Osteoblast (primary cell): Measurements from ENCODE around the gene COLEC12. TPM values are rescaled to one million over a fixed set of nuclear protein-coding genes. Genes with fewer than 3 reads are reported as not detected.

Experiments
- DNase-seq: peaks from one replicate; pipeline ENCODE4 v3.0.0; 2011; ENCODE audit warnings: low spot score, mixed read lengths; ENCODE audit not compliant: insufficient read length; ENCODE audit errors: missing footprints
- H2AFZ ChIP-seq: 2 replicates; pipeline ENCODE4 v1.6.0; 2011; ENCODE audit warnings: mild to moderate bottlenecking, low read length
- H3K27ac ChIP-seq: 2 replicates; pipeline ENCODE4 v1.5.1; 2011; ENCODE audit warnings: mild to moderate bottlenecking, low read depth, low read length, moderate library complexity
- H3K27me3 ChIP-seq: 2 replicates; pipeline ENCODE4 v1.6.0; 2012; ENCODE audit warnings: mild to moderate bottlenecking, control low read depth, inconsistent platforms, low read length, moderate library complexity; ENCODE audit not compliant: insufficient read depth
- H3K36me3 ChIP-seq: 2 replicates; pipeline ENCODE4 v1.5.1; 2011; ENCODE audit warnings: mild to moderate bottlenecking, low read length, control low read depth, moderate library complexity; ENCODE audit not compliant: insufficient read depth
- H3K4me1 ChIP-seq: 2 replicates; pipeline ENCODE4 v1.5.1; 2011; ENCODE audit warnings: mild to moderate bottlenecking, low read length, control low read depth, moderate library complexity; ENCODE audit not compliant: insufficient read depth
- H3K4me2 ChIP-seq: 2 replicates; pipeline ENCODE4 v1.6.0; 2011; ENCODE audit warnings: mild to moderate bottlenecking, low read length; ENCODE audit not compliant: insufficient read depth
- H3K4me3 ChIP-seq: fragments of 200-600 bp; sonication (generic); 3 replicates; pipeline ENCODE4 v1.5.1; 2012; ENCODE audit warnings: mild to moderate bottlenecking, low read length, inconsistent platforms; ENCODE audit not compliant: insufficient read depth
- H3K79me2 ChIP-seq: 2 replicates; pipeline ENCODE4 v1.6.0; 2012; ENCODE audit warnings: mild to moderate bottlenecking, low read length, control low read depth, inconsistent platforms; ENCODE audit not compliant: insufficient read depth
- H3K9me3 ChIP-seq: 2 replicates; pipeline ENCODE4 v1.5.1; 2011; ENCODE audit warnings: low read depth, low read length, control low read depth
- H4K20me1 ChIP-seq: 2 replicates; pipeline ENCODE4 v1.6.0; 2012; ENCODE audit warnings: mild to moderate bottlenecking, low read length, control low read depth; ENCODE audit not compliant: insufficient read depth
- total RNA-seq: library from RNA; depleted of rRNA; stranded (reverse); fragments of >200 nt; gene quantifications from 2 replicates; pipeline ENCODE4 v1.2.3, GENCODE V29; 2012
- TF ChIP-seq, protein P1 (sequence below): IDR thresholded peaks from 2 replicates; pipeline ENCODE4 v1.5.1; 2011; ENCODE audit warnings: mild to moderate bottlenecking, low read depth, low read length, moderate library complexity; ENCODE audit errors: extremely low read depth

The COLEC12 gene
- total RNA-seq, 1 donor, result 38.0 TPM

DNA sequence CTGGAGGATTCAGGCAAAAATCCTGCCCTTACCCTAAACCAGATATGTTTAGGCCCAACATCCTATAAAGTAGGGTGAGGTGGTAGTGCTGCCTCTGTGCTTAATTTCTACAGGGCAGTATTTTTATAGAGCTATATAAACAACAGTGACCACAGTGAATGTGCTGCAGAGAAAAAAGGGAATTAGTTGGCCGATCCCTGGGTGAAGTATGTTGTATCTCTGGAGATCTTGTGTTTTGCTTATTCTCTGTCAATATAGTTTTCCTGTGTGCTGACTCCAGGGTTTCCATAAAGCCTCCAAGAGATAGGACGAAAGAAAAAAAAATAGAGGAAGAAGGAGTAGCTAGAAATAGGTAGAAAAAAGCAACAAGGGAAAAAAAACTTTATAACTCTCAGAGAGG is 143.7 kb downstream of the COLEC12 start:
- DNase-seq, result no peak
- H3K4me2 ChIP-seq, result no peak overlapping the region
- H3K36me3 ChIP-seq, result no peaks in the 10 kb centered on the region
- no peak overlapping the region for H3K27ac ChIP-seq
- no peak overlapping the region for H2AFZ ChIP-seq
- TF ChIP-seq, protein P1, sequence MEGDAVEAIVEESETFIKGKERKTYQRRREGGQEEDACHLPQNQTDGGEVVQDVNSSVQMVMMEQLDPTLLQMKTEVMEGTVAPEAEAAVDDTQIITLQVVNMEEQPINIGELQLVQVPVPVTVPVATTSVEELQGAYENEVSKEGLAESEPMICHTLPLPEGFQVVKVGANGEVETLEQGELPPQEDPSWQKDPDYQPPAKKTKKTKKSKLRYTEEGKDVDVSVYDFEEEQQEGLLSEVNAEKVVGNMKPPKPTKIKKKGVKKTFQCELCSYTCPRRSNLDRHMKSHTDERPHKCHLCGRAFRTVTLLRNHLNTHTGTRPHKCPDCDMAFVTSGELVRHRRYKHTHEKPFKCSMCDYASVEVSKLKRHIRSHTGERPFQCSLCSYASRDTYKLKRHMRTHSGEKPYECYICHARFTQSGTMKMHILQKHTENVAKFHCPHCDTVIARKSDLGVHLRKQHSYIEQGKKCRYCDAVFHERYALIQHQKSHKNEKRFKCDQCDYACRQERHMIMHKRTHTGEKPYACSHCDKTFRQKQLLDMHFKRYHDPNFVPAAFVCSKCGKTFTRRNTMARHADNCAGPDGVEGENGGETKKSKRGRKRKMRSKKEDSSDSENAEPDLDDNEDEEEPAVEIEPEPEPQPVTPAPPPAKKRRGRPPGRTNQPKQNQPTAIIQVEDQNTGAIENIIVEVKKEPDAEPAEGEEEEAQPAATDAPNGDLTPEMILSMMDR, result no peak
- H3K9me3 ChIP-seq, result no peaks in the 10 kb centered on the region
- H3K4me3 ChIP-seq, result no peak overlapping the region
- peaks cover 7% of the 10 kb centered on the region for H3K4me1 ChIP-seq
- no peaks in the 10 kb centered on the region for H3K27me3 ChIP-seq
- no peaks in the 10 kb centered on the region for H4K20me1 ChIP-seq
- no peaks in the 10 kb centered on the region for H3K79me2 ChIP-seq

DNA sequence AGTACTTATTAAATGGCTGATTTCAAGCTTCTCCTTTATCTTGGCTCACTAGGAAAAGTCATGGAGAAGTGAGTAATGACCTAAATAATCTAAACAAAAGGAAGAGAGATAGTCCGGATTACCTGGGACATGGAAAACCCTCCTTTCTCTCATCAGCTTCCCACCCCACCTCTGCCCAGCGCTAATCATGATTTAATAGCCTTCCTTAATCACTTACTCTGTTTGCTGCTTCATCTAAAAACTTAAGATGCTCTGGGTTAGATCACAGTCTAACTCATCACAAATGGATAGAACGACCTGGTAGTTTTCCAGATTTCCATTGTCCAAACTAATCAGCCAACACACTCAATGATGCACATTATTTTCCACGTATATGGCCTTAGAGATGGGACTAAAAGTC is 144.8 kb downstream of the COLEC12 start:
- no peak overlapping the region for H3K27ac ChIP-seq
- no peak for DNase-seq
- no peak overlapping the region for H3K4me3 ChIP-seq
- H2AFZ ChIP-seq, result no peak overlapping the region
- TF ChIP-seq, protein P1, result no peak
- no peak overlapping the region for H3K4me2 ChIP-seq
- H4K20me1 ChIP-seq, result no peaks in the 10 kb centered on the region
- H3K36me3 ChIP-seq, result no peaks in the 10 kb centered on the region
- no peaks in the 10 kb centered on the region for H3K27me3 ChIP-seq
- H3K4me1 ChIP-seq, result no peaks in the 10 kb centered on the region
- no peaks in the 10 kb centered on the region for H3K9me3 ChIP-seq
- no peaks in the 10 kb centered on the region for H3K79me2 ChIP-seq

DNA sequence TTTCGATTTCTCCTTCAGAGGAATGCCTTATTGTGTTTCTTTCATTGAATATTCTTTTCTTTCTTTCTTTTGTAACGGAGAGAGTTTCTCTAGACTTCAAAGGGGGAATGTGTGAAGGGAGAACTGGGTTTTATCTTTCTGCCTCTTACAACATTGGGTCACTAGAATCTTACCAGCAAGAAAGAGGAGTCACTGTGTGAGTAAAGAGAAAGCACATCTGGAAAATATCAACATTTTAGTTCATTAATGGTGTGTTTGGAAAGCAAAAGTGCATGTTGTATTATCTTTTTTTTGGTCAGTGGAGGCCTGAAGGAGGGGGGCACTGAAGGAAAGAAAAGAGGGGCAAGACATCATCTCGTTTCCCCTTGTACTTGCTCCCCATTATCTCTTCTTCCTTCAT is 146.0 kb downstream of the COLEC12 start:
- H3K27me3 ChIP-seq, result no peaks in the 10 kb centered on the region
- no peaks in the 10 kb centered on the region for H3K79me2 ChIP-seq
- DNase-seq, result no peak
- no peaks in the 10 kb centered on the region for H3K9me3 ChIP-seq
- H4K20me1 ChIP-seq, result no peaks in the 10 kb centered on the region
- TF ChIP-seq, protein P1, result no peak
- H3K4me2 ChIP-seq, result no peak overlapping the region
- H2AFZ ChIP-seq, result no peak overlapping the region
- no peak overlapping the region for H3K27ac ChIP-seq
- no peaks in the 10 kb centered on the region for H3K4me1 ChIP-seq
- no peaks in the 10 kb centered on the region for H3K36me3 ChIP-seq
- no peak overlapping the region for H3K4me3 ChIP-seq

DNA sequence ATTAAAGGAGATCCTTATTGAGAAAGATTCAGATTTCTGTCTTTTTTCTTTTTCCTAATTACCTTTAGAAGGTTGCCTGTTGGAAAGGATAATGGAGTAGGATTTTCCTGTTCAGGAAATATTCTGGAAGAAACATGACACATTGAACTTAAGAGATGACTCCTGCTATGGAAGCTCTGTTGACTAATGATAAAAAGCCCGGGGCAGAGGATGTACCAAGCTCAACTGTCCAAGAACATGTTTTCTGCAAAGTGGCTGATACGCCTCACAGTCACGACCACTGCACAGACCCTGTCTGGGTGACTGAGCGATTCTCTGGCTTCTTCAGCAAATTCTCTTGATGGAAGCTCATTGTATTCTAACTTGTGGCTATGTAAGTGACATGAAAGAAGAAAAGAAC is 146.5 kb downstream of the COLEC12 start:
- H3K36me3 ChIP-seq, result no peaks in the 10 kb centered on the region
- H2AFZ ChIP-seq, result no peak overlapping the region
- no peaks in the 10 kb centered on the region for H3K79me2 ChIP-seq
- no peaks in the 10 kb centered on the region for H4K20me1 ChIP-seq
- TF ChIP-seq, protein P1, result no peak
- DNase-seq, result no peak
- H3K9me3 ChIP-seq, result no peaks in the 10 kb centered on the region
- H3K4me2 ChIP-seq, result no peak overlapping the region
- no peaks in the 10 kb centered on the region for H3K4me1 ChIP-seq
- H3K4me3 ChIP-seq, result no peak overlapping the region
- H3K27me3 ChIP-seq, result no peaks in the 10 kb centered on the region
- no peak overlapping the region for H3K27ac ChIP-seq
